Measurements from ENCODE around the gene IFI27L2.

The IFI27L2 gene

DNA sequence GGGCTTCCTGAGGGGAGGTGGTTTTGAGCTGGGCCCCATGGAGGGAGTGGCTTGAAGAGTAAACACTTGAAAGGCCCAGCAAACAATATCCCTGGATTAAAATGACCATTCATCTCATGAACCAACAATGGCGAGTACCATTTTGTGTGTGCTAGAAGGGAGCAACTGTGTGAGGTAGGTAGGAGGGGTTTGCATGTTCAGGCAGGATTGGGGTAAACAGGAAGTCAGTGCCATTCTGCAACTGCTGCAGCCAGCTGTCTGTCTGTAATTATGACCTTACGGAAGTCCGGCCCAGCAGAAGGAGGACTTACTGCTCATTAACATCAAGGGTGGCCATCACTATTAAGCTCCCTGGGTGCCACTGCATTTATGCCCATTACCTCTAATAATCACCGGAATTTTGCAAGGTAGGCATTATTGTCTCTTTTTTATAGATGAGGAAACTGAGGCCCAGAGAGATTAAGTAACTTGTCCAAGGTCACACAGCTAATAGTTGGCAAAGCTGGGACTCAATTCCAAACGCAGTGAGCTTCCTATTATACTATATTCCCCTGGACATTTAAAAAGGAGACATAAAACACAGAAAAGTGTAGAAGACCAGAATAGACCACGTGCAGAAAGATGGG, 16.6 kb upstream of the IFI27L2 start:
- DNase-seq: peak; percentile 61

DNA sequence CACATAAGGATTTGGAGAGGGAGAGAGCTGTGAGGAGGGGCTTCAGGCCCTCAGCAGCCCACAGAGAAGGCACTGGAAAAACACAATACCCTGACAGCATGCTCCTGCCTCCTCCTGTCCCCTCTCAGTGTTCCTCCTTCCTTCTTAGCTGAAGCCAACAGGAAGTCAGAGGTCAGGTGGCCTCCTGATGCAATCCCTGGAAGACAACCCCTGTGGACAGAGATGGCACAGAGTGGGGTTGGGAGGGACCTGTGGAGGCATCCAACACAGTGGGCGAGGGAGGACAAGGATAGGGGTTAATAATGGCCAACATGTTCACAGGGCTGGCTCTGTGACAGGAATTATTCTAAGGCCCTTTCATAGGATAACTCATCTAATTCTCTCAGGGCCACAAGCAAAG, 15.4 kb upstream of the IFI27L2 start:
- no peak for DNase-seq

DNA sequence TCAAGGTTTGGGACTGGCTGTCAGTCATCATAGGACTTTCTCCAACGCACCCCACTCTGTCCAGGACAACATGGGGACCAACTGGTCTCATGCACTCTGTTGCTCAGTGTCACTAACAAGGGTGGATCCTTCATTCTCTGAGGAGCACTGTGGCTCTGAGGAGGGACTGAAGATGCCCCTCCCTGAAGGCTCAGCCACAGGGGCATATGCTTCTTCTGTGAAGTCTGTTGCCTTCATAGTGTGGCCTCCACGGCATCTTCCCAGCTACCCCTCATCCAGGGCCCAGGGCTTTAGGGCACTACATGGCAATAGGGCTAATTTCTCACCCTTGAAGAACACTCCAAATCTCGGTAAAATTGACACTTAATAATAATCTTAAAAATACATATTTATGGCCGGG, 14.3 kb upstream of the IFI27L2 start:
- no peak for DNase-seq

GRCh38 chr14:94143239-94143638, 13.8 kb upstream of the IFI27L2 start:
- no peak for DNase-seq

- no peak for DNase-seq
Measured at GRCh38 chr14:94142836-94143235, 13.4 kb upstream of the IFI27L2 start.

GRCh38 chr14:94142247-94142646, 12.8 kb upstream of the IFI27L2 start:
- DNase-seq: no peak

GRCh38 chr14:94139421-94139820, 10.0 kb upstream of the IFI27L2 start:
- no peak for DNase-seq

DNA sequence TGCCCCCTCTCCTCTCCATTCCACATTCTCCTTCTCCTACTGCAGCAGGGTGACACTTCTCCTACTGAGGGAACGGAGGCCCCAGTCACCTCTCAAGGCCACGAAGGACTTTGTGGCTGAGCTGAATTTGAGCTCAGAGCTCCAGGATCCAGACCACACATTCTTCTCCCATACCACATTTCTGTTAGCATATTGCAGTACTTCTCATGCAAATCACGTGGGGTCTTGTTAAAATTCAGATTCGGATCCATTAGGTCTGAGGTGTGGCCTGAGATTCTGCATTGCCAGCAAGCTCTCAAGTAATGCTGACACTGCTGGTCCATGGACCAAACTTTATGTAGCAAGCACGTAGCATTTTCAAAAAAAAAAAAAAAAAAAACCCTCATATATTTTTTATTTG, 9.6 kb upstream of the IFI27L2 start:
- no peak for DNase-seq

DNA sequence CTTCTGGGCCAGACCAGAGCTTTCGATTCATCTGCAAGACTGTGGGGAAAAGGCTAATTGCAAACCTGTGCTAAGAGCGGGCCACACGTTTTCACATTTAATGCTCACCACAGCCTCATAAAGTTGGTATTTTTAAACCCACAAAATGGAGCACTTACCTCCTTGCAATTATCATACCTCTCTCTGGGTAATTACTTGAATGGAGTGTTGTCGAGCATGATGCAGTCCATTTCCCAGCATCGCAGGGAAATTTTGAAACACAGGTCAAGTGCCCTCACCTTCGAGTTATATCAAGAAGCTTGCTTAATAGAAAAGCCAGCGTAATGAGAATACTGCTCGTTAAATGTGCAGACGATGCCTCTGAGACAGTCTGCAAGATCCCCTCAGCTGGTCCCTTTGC, 8.8 kb upstream of the IFI27L2 start:
- DNase-seq: no peak

- peak; percentile 89 for DNase-seq
Measured at GRCh38 chr14:94136575-94137331, 7.3 kb upstream of the IFI27L2 start.

DNA sequence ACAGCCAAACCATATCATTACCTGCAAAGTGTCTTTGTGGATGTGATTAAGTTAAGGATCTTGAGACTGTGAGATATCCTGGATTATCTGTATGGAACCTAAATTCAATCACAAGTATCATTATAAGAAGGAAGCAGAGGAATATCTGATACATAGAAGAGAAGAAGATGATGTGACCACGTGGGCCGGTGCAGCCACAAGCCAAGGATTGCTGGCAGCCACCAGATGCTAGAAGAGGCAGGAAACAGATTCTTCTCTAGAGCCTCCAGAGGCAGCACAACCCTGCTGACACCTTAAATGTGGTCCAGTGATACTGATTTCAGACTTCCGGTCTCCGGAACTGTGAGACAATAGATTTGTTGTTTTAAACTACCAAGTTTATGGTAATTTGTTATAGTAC, 6.1 kb upstream of the IFI27L2 start:
- DNase-seq: no peak

GRCh38 chr14:94132285-94132887, 3.0 kb upstream of the IFI27L2 start:
- peak; percentile 82 for DNase-seq

GRCh38 chr14:94129758-94130414, 482 bp upstream of the IFI27L2 start:
- DNase-seq: peak; percentile 78

DNA sequence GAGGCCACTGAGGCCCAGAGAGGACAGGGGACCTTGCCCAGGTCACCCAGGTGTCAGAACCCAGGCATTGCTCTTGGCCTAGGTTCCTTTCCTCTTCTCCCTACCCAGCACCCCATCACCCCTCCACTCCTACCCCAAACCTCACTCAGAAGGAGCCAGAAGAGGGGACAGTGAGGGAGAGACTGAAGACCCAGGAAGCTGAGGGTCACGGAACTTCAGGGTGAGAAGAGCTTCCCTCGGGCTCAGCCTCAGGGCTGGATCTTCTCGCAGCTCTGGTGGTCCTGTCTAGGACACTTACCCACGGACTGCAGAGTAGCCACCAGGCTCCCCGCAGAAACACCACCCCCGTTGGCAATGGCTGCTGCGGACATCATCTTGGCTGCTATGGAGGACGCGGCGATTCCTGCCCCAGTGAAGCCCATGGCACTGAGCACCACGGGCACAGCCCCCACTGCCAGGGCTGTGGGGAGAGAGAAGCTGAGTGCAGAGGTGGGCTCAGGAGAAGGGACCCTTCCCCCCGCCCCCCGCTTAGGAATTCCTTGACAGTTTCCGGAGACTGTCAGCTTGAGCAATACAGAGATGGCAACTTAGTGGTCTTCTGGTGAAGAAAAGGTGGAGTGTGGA, 1.1 kb downstream of the IFI27L2 start:
- DNase-seq: no peak

- no peak for DNase-seq
Measured at GRCh38 chr14:94127330-94127729, 2.1 kb downstream of the IFI27L2 start.

DNA sequence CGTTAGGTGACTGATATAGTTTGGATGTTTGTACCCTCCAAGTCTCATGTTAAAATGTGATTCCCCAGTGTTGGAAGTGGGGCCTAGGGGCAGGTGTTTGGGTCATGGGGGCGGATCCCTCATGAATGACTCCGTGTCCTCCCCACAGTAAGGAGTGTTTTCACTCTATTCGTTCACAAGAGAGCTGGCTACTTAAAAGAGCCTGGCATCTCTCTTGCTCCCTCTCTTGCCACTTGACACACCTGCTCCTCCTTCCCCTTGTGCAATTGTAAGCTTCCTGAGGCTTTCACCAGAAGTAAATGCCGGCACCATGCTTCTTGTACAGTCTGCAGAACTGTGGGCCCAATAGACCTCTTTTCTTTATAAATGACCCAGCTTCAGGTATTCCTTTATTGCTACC, 2.6 kb downstream of the IFI27L2 start:
- DNase-seq: no peak

DNA sequence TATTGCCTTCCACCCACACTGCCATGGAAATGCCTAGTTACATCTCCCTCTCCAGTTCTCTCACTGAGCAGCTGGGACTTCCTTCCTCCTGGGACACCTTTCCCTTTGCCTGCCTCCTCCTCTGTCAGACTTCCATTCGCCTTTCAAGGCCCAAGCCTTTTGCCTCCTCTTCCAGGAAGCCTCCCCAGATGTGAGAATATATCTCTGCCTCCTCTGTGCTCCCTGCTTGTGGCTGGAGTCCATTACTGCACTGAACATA, 3.1 kb downstream of the IFI27L2 start:
- no peak for DNase-seq

DNA sequence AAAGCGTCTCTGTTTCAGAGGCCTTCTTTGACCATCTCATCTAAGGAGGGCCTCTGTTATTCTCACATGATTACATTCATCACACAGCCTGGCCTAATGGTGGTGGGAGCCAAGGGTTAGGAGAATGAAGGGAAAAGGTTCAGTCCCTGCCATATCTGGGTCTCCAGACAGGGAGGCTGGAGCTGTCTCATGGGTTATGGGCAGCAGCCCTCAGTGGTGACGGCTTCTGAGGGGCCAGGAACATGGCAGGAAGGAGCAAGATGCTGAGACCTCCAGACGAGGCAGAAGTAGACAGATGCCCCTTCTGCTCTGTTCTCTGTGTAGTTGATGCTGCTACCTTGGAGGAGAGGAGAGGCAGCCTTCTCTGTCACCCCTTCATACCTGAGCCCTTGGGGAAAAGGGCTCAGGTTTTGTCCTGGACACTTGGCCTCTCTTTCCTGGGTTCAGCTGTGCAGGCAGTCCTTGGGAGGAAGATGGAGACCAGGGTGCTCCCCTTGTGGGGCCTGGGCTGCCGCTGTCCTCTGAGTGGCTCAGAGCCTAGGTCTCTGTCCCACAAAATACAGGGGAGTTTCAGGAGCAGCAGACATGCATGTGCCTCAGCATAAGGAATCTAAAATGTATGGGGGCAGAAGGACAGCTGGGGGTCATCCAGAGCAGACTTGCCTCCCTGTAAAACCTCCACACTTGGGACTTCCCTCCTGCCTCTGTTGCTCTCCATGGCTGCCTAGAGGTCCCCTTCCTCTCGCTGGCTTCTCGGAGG, 3.6 kb downstream of the IFI27L2 start:
- no peak for DNase-seq

DNA sequence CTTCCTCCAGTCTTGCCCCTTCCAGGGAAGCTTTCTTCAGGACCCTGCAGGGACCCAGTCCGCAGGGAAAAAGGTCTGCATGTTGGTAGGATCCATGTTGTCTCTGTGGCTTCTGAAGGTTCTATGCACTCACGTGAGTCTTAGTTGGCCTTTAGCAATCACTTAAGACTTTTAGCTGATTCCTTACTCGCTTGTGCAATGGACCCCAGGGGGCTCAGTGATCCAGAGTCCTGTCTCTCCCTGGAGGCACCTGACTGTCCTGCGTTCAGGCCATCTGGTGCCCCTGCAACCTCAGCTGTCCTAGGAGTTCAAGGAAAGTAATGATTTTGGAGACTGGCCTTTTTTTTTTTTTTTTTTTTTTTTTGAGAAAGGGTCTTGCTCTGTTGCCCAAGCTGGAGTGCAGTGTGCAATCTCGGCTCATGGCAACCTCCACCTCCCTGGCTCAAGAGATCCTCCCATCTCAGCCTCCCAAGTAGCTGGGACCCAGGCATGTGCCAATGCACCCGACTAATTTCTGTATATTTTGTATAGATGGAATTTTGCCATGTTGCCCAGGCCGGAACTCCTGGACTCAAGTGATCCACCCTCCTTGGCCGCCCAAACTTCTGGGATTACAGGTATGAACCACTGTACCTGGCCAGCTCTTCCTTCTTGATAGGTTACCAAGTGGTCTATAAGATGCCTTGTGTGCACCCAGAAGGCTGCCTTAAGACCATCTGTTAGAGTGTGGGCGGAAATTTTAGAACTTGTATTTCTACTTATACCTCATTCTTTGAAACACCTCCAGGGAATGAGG, 4.6 kb downstream of the IFI27L2 start:
- no peak for DNase-seq

GRCh38 chr14:94123868-94124267, 5.5 kb downstream of the IFI27L2 start:
- DNase-seq: no peak

- DNase-seq: no peak
Measured at GRCh38 chr14:94123296-94123695, 6.1 kb downstream of the IFI27L2 start.

GRCh38 chr14:94122438-94122837, 7.0 kb downstream of the IFI27L2 start:
- DNase-seq: no peak

Data from NCI-H345 (cell line).